Activated naive CD4-positive, alpha-beta T cell treated with Interleukin-2 at 50 U/mL for 16 hours (primary cell): ENCODE results near the gene MPL.

ENCODE experiments used
- DNase-seq: peaks from one replicate; pipeline ENCODE4 v3.0.0-alpha.2; 2020

Gene MPL

GRCh38 chr1:43337588-43337987 is at the start of gene MPL:
TSS of gene MPL (plus strand) at chr1:43337818. CDS start at chr1:43337849, 31 bp downstream.
- DNase-seq, result no peak

DNA sequence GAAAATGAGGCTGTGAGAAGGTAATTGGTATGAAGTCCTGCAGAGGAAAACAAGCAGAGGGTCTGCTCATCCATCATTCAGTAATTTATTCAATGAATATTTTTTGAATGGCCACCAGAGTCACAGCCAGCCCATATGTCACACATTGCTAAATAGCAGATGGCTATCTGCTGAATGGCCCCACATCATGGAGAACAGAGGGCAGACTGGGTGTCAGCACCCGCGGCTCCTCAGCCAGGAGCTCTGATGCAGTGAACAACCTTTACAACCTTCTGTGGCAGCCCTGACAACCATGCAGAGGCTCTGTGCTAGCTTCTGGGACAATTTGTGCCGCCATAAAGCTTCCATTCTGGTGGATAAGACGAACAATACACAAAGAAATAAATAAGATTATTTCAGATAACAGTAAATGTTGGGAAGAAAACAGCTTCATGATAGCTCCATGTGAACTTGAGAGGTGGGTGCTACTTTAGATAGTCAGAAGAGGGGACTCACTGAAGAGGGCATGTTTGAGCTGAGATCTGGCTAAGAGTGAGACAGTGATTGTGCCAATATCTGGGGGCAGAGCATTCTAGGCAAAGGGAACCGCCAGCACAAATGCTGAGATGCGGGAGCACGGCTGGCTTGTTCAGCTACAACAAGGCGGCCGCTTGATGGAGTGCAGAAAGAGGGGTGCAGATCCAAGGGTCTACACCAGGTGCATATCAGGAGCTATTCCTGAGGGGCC is 49.4 kb upstream of the MPL start:
- DNase-seq, result no peak

GRCh38 chr1:43288785-43289706 is 48.6 kb upstream of the MPL start:
- no peak for DNase-seq

DNA sequence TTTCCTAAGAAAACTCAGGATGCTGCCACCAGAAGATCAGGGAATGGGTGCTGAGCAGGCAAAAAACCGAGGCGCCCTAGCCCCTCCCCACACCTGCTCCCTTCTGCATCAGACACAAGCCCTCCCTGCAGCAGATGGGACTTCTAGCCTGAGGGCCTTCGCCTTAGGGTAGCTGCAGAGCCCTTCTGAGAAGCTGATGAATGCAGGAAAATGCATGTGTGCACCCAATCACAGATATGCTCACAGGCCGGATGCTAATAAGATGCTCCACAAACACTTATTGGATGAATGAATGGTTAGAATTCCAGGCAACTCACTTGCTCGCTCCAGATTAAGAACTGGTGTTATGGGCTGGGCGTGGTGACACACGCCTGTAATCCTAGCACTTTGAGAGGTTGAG is 45.4 kb upstream of the MPL start:
- DNase-seq, result no peak

- no peak for DNase-seq
Observed at GRCh38 chr1:43292679-43293078, 44.9 kb upstream of the MPL start.

- no peak for DNase-seq
Observed at GRCh38 chr1:43293176-43293575, 44.4 kb upstream of the MPL start.

DNA sequence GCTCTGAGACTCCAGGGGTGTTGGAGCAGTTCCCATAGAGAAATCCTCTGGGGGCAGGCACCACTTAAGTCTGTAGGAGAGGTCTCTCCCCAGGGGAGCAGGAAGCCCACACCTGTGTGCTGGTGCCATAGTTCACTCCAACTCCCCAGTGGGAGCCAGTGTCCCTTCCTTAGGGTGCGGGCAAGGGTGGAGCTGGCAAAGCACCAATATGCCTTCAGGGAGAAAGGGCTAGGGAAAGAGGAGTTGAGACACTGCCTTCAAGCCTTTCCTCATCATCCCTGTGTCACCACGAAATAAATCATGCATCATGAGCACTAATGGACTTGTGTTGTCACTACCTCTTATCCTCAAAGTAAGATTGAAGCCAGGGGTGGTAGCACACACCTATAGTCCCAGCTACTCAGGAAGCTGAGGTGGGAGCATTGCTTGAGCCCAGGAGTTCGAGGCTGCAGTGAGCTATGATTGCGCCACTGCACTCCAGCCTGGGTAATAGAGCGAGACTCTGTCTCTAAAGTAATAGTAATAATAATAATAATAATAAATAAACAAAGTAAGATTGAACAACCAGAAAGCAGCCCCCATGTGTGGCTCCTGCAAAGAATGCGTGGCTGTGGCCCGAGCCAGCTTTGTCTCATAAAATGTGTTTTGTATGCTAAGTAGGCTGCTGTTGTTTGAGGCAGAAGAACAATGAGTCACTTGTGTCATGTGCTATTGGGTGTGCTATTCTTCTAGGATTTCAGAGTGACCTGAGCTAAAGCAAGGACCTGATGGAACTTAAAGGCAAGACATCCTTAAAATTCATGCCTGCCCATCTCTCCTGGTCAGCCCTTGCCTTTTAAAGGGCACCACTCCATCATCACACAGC is 43.5 kb upstream of the MPL start:
- no peak for DNase-seq

DNA sequence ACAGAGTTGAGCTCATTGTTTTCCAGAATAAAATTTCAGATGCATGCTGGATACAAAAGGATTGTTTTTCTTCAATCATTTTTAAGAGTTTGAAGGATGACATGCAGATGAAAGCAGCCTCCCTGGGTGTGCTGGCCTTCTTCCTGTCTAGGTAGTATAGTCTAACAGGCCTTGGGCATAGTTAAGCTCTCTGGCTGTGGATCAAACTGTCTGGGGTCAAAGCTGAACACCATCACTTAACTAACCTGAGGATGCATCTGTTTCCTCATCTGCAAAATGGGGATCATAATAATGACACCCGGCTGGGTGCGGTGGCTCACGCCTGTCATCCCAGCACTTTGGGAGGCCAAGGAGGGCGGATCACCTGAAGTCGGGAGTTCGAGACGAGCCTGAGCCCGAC is 42.9 kb upstream of the MPL start:
- DNase-seq, result no peak

DNA sequence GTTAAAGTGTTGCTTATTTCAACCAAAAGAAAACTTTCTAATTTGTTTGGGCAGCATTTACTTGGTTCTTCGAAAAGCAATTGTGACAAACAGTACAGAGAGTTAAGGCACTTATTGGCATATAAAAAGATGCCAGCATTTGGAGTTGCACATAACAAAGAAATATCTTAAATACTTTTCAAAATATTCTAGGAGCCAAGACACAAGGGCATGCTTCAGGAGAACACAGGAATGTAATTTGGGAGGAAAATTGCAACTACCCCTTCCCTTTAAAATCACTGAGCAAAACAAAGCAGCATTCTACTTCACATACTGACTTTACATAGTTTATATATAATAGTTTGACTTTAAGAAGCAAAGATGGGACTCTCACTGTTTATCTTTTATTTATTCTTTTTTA is 41.4 kb upstream of the MPL start:
- DNase-seq, result no peak

GRCh38 chr1:43298055-43298454 is 39.6 kb upstream of the MPL start:
- DNase-seq, result no peak

GRCh38 chr1:43299101-43299500 is 38.5 kb upstream of the MPL start:
- DNase-seq, result no peak

DNA sequence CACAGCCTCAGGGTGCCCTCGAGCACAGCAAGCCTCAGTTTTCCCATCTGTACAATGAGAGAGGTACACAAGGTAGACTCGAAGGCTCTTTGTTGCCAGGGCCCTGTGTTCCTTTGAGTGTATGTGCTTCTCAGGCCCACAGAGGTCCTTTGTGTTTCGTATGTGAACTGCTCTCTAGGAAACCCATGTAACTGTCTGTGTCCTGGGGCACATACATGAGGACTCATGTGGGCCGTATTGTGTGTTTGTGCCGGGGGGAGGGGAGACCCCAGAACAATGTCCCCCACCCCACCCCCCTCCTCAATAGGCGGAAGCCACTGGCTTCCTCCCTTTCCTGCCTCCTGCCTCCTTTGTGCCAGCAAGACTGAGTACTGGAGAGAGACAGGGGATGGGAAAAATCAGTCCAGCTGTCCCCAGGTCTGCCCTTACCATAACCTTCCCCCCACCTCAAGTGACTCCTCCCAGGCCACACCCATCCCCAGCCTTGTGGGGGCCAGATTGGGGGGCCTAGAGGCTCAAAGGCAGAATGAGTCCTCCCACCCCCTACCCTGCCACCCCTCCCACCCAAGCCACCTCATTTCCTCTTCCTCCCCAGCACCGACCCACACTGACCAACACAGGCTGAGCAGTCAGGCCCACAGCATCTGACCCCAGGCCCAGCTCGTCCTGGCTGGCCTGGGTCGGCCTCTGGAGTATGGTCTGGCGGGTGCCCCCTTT is 37.1 kb upstream of the MPL start, which contains the start of gene TIE1:
Gene TIE1 (plus strand): TSS at position 605 of the 717 bp plus-strand sequence. CDS start 90 bp downstream, at position 695.
- DNase-seq, result no peak

GRCh38 chr1:43302201-43302600 is 35.4 kb upstream of the MPL start:
- no peak for DNase-seq

GRCh38 chr1:43302721-43303470 is 34.7 kb upstream of the MPL start:
- DNase-seq, result no peak

- no peak for DNase-seq
Observed at GRCh38 chr1:43303471-43304313, 33.9 kb upstream of the MPL start.

DNA sequence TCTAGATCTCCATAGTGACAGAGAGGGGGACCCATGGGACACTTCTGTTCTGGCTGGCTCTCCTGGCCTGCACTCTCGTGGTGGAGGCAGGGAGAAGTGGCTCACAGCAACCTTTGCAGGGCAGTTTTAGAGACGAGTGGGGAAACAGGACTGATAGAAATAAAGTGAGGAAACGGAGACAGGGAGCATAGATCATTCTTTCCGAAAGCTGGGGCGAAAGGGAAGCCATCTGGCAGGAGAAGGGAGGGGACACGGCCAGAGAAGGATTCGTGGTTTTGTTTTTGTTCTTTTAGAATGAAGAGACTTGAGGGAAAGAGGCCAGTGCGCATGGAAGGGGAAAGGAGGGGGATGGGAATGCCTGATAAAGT is 33.3 kb upstream of the MPL start:
- DNase-seq, result no peak

- DNase-seq, result no peak
Observed at GRCh38 chr1:43304771-43305300, 32.8 kb upstream of the MPL start.

DNA sequence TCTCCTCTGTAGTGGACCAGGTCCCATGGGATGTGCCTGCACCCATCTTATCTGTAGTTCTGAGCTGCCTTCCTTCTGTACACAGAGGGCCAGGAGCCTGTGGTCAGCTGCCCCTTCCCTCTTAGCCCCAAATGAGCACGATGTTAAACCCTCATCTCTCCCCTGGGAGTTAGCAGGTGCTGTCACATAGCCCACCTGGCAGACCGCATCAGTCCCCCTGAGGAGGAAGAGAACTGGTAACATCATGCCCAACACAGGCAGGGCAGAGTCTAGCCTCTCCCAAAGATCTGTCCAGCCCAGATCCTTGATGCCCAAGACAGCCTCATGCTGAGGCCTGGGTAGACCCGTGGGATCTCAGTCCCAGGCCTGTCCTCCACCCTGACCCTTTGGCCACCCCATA is 32.2 kb upstream of the MPL start:
- no peak for DNase-seq

DNA sequence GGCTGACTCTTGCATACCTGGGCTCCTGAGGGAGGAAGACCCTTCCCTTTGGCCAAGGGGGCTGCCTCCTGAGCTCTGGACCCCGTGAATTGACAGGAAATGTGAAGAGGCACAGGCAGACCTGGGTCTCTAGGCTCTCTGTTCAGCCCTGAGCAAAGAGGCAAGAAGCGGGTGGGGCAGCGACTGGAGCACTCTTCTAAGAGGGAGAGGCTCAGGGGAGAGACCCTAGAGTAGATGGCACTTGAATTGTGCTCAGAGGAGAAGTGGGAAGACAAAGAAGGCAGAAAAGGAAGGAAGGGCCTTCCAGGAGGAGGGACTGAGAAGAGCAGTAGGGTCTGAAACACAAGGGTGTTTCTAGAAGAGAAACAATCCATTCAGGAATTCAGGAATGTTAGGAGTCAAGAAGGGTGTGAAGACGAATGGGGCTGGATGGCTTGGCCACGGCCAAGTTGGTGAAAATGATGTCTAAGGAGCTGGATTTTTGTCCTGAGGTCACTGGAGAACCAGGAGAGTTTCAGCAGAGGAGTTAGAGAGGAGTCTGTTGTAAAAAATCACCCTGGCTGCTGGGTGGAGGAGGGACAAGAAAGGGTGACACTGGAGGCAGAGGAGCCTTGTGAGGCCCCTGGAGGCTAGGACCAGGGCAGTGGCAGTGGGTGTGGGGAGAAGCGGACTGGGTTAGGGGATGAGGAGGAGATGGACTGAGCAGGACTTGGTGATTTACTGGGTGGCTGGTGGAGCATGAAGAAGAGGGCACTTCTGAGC is 31.5 kb upstream of the MPL start:
- no peak for DNase-seq
